Tibial nerve (tissue), 4 donors: ENCODE results near the gene UTP15. TPM values are rescaled to one million over a fixed set of nuclear protein-coding genes. Genes with fewer than 3 reads are reported as not detected.

Experiments
- DNase-seq, 2 donors: peaks; one replicate each; pipeline ENCODE4 v3.0.0-alpha.2; 2019; ENCODE audit warnings: low spot score in 2 of 2
- H3K27ac ChIP-seq, 4 donors: fragments of 200-600 bp; sonication (generic) in 3 of 4; one replicate each; pipeline ENCODE4 v1.5.1; 2017 to 2019; ENCODE audit warnings: mild to moderate bottlenecking in 1 of 4
- H3K27me3 ChIP-seq, 2 donors: fragments of 200-600 bp; sonication (generic) in 1 of 2; one replicate each; pipeline versions ENCODE4 v1.5.1 to v1.6.0; 2017 to 2019
- H3K36me3 ChIP-seq, 3 donors: fragments of 200-600 bp; sonication (generic); one replicate each; pipeline ENCODE4 v1.5.1; 2018 to 2019
- H3K4me1 ChIP-seq, 4 donors: fragments of 200-600 bp; sonication (generic) in 3 of 4; one replicate each; pipeline ENCODE4 v1.5.1; 2017 to 2019
- H3K4me3 ChIP-seq, 4 donors: fragments of 200-600 bp; sonication (generic) in 3 of 4; one replicate each; pipeline ENCODE4 v1.5.1; 2017 to 2019; ENCODE audit warnings: mild to moderate bottlenecking in 1 of 4, moderate library complexity in 1 of 4
- H3K9me3 ChIP-seq, 4 donors: fragments of 200-600 bp; sonication (generic) in 3 of 4; one replicate each; pipeline ENCODE4 v1.5.1; 2017 to 2019
- CTCF ChIP-seq, 5 experiments: fragments of 200-600 bp in 3 of 5; fragments of 450-650 bp in 2 of 5; sonication (generic) in 3 of 5; IDR thresholded peaks; one replicate each; pipeline ENCODE4 v1.5.1; 2016 to 2019; ENCODE audit warnings: antibody characterized with exemption in 5 of 5, mild to moderate bottlenecking in 3 of 5, moderate library complexity in 2 of 5
- EP300 ChIP-seq, 2 donors: sonication (generic); formaldehyde crosslinking; IDR thresholded peaks; one replicate each; pipeline ENCODE4 v1.6.1; 2017; ENCODE audit warnings: antibody characterized with exemption in 2 of 2, mild to moderate bottlenecking in 1 of 2
- POLR2A ChIP-seq, 2 donors: fragments of 450-650 bp; IDR thresholded peaks; one replicate each; pipeline ENCODE4 v1.6.1; 2017; ENCODE audit warnings: antibody characterized with exemption in 2 of 2, mild to moderate bottlenecking in 2 of 2, moderate library complexity in 2 of 2
- WGBS, 2 donors: methylation state at CpG; one replicate each; pipeline ENCODE4 v1.1.5; 2018; 5-methylcytosine and 5-hydroxymethylcytosine counted together
- total RNA-seq, 4 donors: library from RNA; depleted of rRNA; stranded (reverse); fragments of >200 nt; gene quantifications; one replicate each; pipeline ENCODE4 v1.1.0, GENCODE V29; 2016

UTP15 gene
- 10 to 100 TPM in 3 of 4 donors, 1 to 10 TPM in 1; 8.4 to 30.6 (median 18.6) TPM for total RNA-seq

DNA sequence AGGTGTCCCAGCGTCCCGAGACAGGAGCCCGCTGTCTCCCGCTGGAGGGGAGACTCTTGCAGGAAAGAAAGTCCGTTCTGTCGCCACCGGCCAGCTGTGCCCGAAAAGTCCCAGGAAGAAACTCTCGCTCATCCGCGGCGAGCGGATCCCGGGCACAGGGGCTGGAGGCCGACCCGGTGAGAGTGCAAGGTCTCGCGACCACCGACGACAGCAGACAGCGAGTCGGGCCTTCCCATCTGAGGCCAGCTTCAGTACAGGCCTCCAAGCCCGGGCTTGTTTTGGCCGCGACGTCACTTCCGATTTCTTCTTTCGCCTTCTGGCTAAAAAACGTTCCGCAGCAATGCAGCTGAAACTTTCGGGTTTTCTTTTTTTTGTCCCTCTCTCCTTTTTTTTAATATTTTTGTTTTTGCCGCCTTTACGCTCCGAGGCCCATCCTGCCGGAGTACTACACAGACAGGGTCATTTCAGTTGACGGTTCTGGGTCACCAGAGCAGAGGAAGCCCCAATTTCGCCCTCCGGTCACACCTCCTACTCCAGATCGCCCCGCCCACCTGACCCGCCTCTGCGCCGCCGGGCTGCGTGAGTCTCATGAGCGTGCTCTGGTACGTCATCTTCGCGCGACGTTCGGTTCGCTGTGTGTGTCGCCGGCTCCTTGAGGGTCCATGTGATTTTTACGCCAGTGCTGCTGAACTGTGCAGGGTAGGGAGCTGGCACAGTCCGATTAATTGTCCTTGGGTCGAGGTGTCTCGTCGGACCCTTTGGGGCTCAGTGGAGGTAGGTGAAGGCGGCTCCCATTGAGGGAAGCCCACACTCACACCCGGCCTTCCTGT lies at the start of gene UTP15, which contains the start of gene ANKRA2:
UTP15 (plus strand) TSS at position 605 of the 830 bp plus-strand sequence. CDS start 1,602 bp downstream, outside the sequence.
ANKRA2 (minus strand) TSS at position 501 of the 830 bp plus-strand sequence. CDS start 2,758 bp downstream, outside the sequence.
- Histone ChIP-seq H3K27me3 (no peaks in the 10 kb centered on the region), H3K4me1 (peaks cover 0 to 36% (median 24%) of the 10 kb centered on the region in 4 donors), H3K9me3 (no peaks in the 10 kb centered on the region), H3K4me3 (peak within 1 kb of the TSS; percentile 53 to 91 (median 79)), H3K27ac (peak within 1 kb of the TSS; percentile 72 to 99 (median 97)), H3K36me3 (peaks cover 0 to 37% (median 6%) of the 10 kb centered on the region in 3 donors)
- peak; percentile 99 to 100 for DNase-seq
- TF ChIP-seq CTCF (IDR thresholded peaks at IDR 0.05) (peak in 2 of 5 experiments; percentile 22), POLR2A (IDR thresholded peaks at IDR 0.05) (peak in 1 of 2 donors; percentile 64), EP300 (IDR thresholded peaks at IDR 0.05) (peak; percentile 89 to 95)
- 0 to 1% methylated on average over 53 to 58 of the region's 62 CpGs for WGBS, 2 donors

DNA sequence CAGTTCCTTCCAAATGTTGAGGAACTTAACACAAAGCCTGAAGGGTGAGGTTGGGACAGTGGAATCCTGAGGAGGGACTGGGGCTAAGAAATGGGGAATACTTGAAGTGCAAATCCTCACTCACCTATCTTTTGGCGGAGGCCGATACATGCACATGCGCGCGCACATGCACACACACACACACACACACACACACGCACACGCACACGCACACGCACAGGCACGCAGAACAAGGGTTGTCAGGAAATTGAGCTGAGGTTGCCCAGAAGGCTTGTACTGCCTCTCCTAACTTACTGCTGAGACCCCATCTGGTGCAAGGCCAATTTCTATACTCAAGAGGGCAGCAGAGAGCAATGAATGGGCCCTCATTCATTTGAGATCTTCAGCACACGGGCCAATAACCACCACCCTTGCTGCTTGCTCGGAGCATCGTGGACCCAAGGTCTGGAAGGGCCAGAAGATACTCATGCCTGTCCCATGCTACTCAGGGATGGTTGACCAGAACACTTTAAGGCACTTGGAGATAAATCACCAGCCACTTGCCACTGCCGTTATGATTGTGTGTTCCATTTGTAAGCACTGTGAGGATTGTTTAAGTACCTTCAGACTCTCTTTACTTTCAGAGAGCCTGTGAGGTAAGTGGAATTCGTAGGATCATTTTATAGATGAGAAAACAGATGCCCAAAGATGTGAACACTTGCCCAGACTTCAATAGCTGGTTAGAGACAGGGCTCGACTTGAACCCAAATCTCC lies 45.8 kb upstream of the UTP15 start:
- 11 to 18% methylated on average over 15 to 16 of the region's 16 CpGs for WGBS, 2 donors

GRCh38 chr5:73522989-73523388 lies 42.6 kb upstream of the UTP15 start:
- Histone ChIP-seq H3K27me3 (no peaks in the 10 kb centered on the region), H3K36me3 (no peaks in the 10 kb centered on the region), H3K9me3 (no peaks in the 10 kb centered on the region), H3K27ac (no peak overlapping the region), H3K4me1 (no peaks in the 10 kb centered on the region), H3K4me3 (no peak overlapping the region)
- WGBS, 2 donors = 79 to 86% methylated on average over 7 of the region's 7 CpGs
- no peak for DNase-seq
- no peak for TF ChIP-seq POLR2A (IDR thresholded peaks at IDR 0.05)
- TF ChIP-seq EP300 (IDR thresholded peaks at IDR 0.05) = no peak
- TF ChIP-seq CTCF (IDR thresholded peaks at IDR 0.05) = no peak

More for the DNA sequence above, 45.8 kb upstream of the UTP15 start:
- peak; percentile 38 to 82 for DNase-seq
- Histone ChIP-seq H3K4me1 (no peaks in the 10 kb centered on the region), H3K9me3 (no peaks in the 10 kb centered on the region), H3K4me3 (no peak overlapping the region), H3K36me3 (no peaks in the 10 kb centered on the region), H3K27me3 (no peaks in the 10 kb centered on the region), H3K27ac (no peak overlapping the region)
- TF ChIP-seq CTCF (IDR thresholded peaks at IDR 0.05) = peak; percentile 54 to 75 (median 59)
- TF ChIP-seq POLR2A (IDR thresholded peaks at IDR 0.05) = no peak
- no peak for TF ChIP-seq EP300 (IDR thresholded peaks at IDR 0.05)

GRCh38 chr5:73523861-73524260 lies 41.7 kb upstream of the UTP15 start:
- Histone ChIP-seq H3K27ac (no peak overlapping the region), H3K9me3 (no peaks in the 10 kb centered on the region), H3K27me3 (no peaks in the 10 kb centered on the region), H3K4me3 (no peak overlapping the region), H3K36me3 (no peaks in the 10 kb centered on the region), H3K4me1 (no peaks in the 10 kb centered on the region)
- WGBS, 2 donors = 86 to 88% methylated on average over 1 of the region's 1 CpG
- DNase-seq = no peak
- TF ChIP-seq CTCF (IDR thresholded peaks at IDR 0.05) = no peak
- TF ChIP-seq POLR2A (IDR thresholded peaks at IDR 0.05) = no peak
- no peak for TF ChIP-seq EP300 (IDR thresholded peaks at IDR 0.05)
